DND-41 (cell line): ENCODE results near the gene CLASP1.

ENCODE experiments used
- EZH2 ChIP-seq: IDR thresholded peaks from 3 replicates; pipeline ENCODE4 v1.6.1; 2012; ENCODE audit warnings: borderline replicate concordance, low read depth, mild to moderate bottlenecking, moderate library complexity, low read length, inconsistent platforms; ENCODE audit not compliant: severe bottlenecking
- TF ChIP-seq, protein P1 (sequence below): IDR thresholded peaks from 2 replicates; pipeline ENCODE4 v1.5.1; 2012; ENCODE audit warnings: borderline replicate concordance, low read length, moderate library complexity, mild to moderate bottlenecking; ENCODE audit not compliant: poor library complexity, severe bottlenecking; ENCODE audit errors: extremely low read depth

DNA sequence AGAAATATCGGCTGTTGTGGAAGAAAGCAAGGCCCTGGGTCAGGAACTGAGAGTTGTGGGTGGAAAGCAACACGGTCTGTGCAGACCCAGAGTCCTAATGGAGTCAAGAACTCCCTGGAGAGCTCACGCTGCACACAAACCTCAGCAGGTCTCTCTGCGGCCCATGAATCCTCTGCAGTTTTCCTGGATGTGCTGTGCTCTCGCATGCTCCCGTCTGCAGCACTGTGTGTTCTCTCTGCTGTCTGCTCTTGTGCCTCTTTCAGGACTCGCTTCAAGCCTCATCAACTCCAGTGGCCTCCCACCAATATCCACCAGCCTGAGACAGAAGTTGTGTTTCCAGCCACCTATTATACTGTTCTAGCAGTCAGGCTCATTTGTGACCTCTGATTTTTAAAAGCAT is 94.3 kb downstream of the CLASP1 start:
- TF ChIP-seq, protein P1, sequence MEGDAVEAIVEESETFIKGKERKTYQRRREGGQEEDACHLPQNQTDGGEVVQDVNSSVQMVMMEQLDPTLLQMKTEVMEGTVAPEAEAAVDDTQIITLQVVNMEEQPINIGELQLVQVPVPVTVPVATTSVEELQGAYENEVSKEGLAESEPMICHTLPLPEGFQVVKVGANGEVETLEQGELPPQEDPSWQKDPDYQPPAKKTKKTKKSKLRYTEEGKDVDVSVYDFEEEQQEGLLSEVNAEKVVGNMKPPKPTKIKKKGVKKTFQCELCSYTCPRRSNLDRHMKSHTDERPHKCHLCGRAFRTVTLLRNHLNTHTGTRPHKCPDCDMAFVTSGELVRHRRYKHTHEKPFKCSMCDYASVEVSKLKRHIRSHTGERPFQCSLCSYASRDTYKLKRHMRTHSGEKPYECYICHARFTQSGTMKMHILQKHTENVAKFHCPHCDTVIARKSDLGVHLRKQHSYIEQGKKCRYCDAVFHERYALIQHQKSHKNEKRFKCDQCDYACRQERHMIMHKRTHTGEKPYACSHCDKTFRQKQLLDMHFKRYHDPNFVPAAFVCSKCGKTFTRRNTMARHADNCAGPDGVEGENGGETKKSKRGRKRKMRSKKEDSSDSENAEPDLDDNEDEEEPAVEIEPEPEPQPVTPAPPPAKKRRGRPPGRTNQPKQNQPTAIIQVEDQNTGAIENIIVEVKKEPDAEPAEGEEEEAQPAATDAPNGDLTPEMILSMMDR: no peak
- TF ChIP-seq EZH2: no peak
